ENCODE data around the gene PRICKLE1.
A peak's percentile ranks its signal among the peaks of the same experiment; 100 is the strongest.

The PRICKLE1 gene

DNA sequence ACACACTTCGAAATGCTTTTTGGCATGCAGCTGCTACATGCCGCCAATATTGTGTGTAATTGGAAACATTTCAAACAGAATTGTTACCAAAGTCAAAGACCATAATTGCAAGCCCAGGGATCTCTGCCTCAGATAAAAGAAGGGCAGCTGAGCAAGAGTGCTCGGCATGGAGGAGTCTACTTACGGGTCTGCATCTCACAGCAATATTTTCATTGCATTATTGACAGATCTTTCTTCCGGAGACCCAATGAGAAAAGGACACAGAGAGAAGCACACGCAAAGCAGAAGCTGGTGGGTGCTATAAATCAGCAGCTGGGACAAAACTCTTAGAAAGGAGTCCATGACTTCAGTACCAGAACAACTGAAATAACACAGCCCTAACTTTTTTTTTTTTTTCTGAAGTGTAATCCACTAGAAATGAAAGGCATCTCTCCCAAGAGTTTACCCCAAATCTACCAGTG lies 4.9 kb downstream of the PRICKLE1 start:
- TF ChIP-seq GATA3 (IDR thresholded peaks at IDR 0.05; ENCODE audit: low read depth, low read length) (no peak), GATA2 (IDR thresholded peaks at IDR 0.05; ENCODE audit: low read depth, low read length) (peak; percentile 76)

DNA sequence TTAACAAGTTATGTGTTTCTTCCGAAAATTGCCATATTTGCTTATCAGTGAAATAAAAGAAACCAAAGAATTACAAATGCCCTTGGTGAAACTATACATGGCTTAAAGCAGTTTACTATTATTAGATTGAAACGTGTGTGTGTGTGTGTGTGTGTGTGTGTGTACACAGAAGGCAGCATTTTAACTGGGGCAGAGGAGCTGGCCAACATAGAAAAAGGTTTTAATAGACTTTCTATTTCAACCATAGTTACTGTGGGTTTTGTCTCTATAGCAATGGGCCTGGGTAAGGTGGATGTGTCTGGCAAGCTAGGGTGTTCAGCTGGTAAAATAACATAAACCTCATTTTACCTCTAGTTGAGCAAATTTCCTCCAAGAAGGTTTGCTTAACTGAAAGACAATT lies 6.5 kb downstream of the PRICKLE1 start:
- no peak for TF ChIP-seq GATA2 (IDR thresholded peaks at IDR 0.05; ENCODE audit: low read depth, low read length)
- TF ChIP-seq GATA3 (IDR thresholded peaks at IDR 0.05; ENCODE audit: low read depth, low read length), result no peak

DNA sequence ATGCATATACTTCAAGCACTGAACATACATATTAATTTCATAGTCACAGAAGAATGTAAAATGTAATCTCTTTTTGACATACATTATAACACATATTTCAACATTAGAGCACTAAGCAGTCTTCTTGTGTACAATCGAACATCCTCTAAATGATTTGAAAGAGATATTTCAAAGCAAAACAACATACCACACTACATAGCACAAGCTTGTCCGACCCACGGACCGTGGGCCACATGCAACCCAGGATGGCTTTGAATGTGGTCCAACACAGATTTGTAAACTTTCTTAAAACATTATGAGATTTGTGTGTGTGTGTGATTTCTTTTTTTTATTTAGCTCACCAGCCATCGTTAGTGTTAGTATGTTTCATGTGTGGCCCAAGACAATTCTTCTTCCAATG lies 7.0 kb downstream of the PRICKLE1 start:
- TF ChIP-seq GATA3 (IDR thresholded peaks at IDR 0.05; ENCODE audit: low read depth, low read length), result no peak
- no peak for TF ChIP-seq GATA2 (IDR thresholded peaks at IDR 0.05; ENCODE audit: low read depth, low read length)

DNA sequence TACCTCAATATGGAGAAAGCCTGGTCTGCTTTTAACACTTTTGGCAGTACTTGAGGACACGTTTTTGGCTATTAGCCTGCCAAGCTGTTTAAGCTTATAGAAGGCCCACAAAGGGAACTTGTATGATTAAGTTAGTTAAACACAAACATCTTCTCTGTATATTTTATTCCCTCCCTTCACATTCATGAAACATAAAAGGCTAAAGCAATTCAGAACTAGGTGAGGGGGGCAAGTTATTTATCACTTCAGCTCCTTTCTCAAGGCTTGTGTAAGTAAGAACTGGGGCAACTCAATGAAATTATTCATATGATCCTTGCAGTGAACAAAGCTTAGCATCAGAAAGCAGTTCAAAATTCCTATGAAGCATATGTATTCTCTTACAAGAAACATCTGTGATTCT lies 7.5 kb downstream of the PRICKLE1 start:
- TF ChIP-seq GATA3 (IDR thresholded peaks at IDR 0.05; ENCODE audit: low read depth, low read length) (no peak), GATA2 (IDR thresholded peaks at IDR 0.05; ENCODE audit: low read depth, low read length) (no peak)

DNA sequence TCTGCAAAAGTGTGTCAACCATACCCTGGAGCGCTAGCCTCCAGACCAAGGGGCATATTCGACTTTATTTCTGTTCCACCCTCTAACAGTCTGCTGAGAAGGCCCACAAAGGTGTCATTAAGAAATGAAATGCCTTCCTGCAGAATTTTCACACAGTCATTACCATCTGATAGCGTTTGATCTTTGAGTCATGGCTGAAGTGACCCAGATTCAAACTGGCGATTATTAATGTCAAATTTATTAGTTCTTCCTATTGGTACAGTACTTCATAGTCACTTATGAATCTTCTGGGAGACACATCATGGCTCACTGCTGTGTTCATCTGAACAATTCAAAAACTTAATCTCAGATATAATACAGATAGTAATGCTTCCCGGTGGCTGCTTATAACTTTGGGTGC lies 13.2 kb downstream of the PRICKLE1 start:
- TF ChIP-seq GATA3 (IDR thresholded peaks at IDR 0.05; ENCODE audit: low read depth, low read length) (no peak), GATA2 (IDR thresholded peaks at IDR 0.05; ENCODE audit: low read depth, low read length) (no peak)

DNA sequence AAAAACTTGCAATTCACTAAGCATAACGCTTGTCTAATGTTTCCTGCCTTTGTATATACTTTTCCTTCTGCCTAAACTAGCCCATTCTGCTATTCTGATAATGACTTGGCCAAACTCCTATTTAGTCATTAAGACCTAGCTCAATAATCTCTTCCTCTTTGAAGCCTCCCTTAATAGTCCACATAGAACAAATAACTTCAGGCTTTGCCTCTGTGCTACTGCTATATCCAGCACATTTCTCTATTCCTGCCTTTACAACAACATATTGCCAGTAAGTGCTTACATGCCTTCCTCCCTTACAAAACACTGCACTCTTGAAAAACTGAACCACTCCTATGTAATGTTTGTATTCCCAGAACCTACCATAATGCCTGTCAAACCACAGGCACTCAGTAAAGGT lies 13.8 kb downstream of the PRICKLE1 start:
- TF ChIP-seq GATA3 (IDR thresholded peaks at IDR 0.05; ENCODE audit: low read depth, low read length) (no peak), GATA2 (IDR thresholded peaks at IDR 0.05; ENCODE audit: low read depth, low read length) (no peak)

DNA sequence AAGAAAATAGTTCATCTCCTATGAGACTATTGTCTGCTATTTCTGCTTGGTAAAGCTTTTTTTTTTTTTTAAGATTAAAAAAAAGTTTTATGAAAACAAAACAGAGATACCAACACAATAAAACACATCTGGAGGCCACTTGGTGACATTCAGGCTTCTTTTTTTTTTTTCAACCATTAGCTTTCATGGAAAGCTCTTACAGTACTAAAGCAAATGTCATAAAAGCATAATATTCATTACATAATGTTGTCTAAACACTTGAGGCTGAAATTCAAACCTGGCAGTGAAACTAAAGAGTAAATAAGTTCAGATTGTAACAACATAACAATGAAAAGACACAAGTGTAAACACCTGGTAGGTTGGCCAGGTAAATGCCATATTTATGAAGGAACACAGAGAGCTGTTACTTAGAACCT lies 14.7 kb downstream of the PRICKLE1 start:
- no peak for TF ChIP-seq GATA2 (IDR thresholded peaks at IDR 0.05; ENCODE audit: low read depth, low read length)

DNA sequence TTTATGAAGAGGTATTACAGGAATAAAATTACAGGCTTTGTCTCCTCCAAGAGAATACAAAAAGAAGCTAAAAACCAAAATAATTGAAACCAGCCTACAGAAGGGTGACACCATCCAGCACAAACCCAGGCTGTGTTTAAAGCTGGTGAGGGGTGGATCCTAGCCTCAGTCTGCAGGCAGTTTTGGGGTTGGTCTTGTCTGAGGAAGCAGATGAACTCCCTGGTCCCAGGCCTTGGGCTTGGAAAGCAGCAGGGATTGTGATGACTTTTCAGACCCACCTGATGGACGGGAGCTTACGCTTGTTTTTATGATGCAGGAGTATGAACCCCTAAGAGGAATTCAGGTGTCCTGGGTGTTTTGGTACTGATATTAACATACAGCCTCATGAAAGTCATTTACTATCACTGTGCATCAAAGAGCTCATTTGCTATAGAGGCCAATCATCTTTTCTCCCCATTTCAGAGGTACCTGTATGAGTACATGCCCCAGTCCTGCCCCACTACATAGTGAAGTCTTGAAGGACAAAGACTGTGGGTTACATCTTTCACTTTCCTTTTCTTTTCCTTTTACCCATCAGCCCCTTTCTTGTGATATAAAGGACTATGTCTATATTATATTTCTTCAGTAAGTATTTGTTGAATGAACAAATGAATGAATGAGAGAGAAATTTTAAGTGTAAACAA lies 18.1 kb downstream of the PRICKLE1 start:
- TF ChIP-seq GATA2 (IDR thresholded peaks at IDR 0.05; ENCODE audit: low read depth, low read length) (no peak), GATA3 (IDR thresholded peaks at IDR 0.05; ENCODE audit: low read depth, low read length) (no peak)

DNA sequence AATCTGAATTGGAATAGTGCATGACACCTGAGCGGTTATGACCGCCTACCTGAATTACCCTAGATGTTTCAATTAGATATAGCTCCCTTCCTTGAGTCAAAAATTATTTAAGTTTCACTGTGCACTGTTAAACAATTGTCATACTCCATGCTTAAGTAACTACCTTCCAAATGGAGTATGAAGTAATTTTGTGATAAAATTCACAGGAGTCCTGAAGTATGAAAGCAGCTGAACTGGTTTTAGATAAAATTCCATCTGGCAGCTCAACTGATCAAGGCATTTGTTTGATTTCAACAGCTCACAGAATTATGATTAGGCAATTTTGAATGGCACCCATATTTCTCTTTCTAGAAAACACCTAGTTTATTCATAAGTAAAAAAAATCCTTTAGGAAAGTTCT lies 19.5 kb downstream of the PRICKLE1 start:
- TF ChIP-seq GATA2 (IDR thresholded peaks at IDR 0.05; ENCODE audit: low read depth, low read length) (no peak), GATA3 (IDR thresholded peaks at IDR 0.05; ENCODE audit: low read depth, low read length) (no peak)

DNA sequence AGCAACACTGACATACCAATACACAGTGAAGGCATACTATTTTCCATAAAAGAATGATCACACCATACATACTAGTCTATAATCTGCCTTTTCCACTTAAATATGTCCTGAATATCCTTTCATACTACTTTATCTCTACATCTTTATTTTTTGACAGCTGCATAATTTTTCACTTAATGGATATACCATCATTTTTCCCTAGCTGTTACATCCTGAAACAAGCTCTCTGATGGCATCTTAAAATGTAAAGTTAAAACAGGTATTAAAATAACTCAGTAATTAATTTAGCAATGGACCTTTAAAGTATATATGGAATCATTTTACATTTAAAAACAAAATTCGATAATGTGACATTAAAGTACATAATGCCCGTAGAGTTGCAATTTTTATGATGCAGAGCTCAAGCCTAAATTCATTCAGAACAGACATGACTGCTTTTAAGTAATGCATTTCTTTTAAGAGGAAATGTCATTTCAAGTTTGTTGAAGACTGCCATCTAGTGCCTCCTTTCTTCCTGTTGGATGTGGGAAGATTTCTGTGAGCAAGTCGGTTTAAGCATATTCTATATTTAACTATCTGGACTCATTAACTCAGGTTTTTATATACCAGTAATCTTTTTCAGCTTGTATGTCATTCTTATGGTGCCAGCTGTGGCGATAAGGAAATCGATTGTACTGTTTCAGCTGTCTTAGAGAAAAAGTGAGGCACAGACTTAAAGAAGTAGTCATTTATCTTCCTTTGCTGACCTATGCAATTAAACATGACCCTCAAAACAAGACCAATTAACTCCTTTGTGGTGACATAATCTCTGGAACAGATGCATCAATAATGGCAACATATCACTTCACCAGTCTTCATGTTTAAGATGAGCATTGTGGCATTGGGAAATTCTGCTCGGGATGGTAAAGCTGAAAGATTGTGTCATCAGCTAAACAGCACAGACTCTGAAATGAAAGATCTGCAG lies 20.3 kb downstream of the PRICKLE1 start:
- TF ChIP-seq GATA3 (IDR thresholded peaks at IDR 0.05; ENCODE audit: low read depth, low read length) (no peak), GATA2 (IDR thresholded peaks at IDR 0.05; ENCODE audit: low read depth, low read length) (no peak)

DNA sequence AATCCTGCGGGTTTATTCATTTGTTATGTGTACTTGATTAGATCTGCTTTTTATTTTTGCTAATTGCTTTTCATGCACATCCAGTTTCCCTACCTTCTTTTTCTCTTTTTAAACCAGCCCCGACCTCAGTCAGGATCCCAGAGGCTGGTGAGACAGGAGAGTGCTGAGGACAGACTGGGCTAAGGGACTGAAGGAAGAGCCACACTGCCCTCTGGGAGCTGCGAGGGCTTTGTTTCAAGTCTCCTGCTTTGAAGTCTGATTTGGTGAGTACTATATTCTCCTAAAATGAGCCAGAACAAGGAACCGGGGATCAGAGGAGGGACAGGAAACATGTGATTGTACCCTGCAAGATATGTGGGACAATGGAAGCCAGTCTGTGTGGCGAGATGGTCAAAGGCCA lies 23.9 kb downstream of the PRICKLE1 start:
- TF ChIP-seq GATA3 (IDR thresholded peaks at IDR 0.05; ENCODE audit: low read depth, low read length), result no peak
- no peak for TF ChIP-seq GATA2 (IDR thresholded peaks at IDR 0.05; ENCODE audit: low read depth, low read length)

DNA sequence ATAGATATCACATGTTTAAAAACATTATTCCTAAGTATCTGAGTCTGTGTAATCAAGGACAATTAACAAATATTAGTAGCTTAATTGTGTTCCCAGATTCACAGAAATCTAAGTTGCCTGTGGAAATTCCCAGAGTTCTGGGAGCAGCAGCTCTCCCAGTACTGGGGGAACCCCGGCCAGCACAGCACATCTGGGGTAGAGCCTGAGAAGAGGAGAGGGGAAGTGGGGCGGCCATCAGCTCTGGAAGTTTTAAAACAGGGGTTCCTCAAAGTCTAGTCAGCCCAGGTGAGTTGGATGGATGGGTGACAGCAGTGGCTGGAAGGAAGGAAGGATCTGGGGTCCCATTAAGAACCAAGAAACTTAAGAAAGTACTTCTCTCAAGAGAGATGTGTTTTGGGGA lies 24.6 kb downstream of the PRICKLE1 start:
- TF ChIP-seq GATA3 (IDR thresholded peaks at IDR 0.05; ENCODE audit: low read depth, low read length) (no peak), GATA2 (IDR thresholded peaks at IDR 0.05; ENCODE audit: low read depth, low read length) (no peak)

DNA sequence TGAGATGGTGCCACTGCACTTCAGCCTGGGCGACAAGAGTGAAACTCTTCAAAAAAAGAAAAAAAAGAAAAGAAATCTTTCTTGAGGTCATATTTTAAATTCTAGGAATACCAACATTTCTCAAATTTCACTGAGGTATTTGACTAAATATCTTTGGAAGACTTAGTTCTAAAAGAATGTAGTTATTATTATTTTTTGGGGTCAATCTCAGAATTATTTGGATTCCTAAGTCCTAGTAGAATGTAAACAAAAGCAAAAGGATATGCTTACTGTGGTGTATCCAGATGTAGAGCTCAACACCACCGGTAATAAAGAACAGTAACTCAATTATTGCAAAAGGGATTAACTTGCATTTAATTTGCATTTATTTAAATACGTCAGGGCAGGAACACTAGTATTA lies 25.0 kb downstream of the PRICKLE1 start:
- TF ChIP-seq GATA3 (IDR thresholded peaks at IDR 0.05; ENCODE audit: low read depth, low read length), result no peak
- no peak for TF ChIP-seq GATA2 (IDR thresholded peaks at IDR 0.05; ENCODE audit: low read depth, low read length)

DNA sequence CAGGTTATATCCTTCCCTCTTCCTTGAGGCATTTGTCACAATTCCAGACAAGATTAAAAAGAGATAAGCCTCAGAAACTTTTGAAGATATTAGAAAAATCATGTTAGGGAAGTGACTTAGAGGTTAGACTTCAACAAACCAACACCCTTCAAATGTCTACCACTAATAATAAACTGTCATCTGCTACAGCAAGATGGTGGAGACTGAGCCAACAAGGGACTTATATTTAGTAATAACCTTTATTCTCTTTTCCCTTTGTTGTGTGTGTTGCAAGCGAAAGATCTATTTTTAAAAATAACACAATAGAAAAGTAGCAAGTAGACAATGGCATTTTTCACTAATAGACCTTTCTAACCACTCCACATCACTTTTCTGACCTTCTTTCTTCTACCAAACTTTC lies 28.6 kb downstream of the PRICKLE1 start:
- TF ChIP-seq GATA2 (IDR thresholded peaks at IDR 0.05; ENCODE audit: low read depth, low read length) (no peak), GATA3 (IDR thresholded peaks at IDR 0.05; ENCODE audit: low read depth, low read length) (0 out of 2 replicates have a peak, but pooled peaks have one; percentile 31)

Data from SH-SY5Y (cell line).